ENCODE data around the gene ZNF385C.

Gene ZNF385C

DNA sequence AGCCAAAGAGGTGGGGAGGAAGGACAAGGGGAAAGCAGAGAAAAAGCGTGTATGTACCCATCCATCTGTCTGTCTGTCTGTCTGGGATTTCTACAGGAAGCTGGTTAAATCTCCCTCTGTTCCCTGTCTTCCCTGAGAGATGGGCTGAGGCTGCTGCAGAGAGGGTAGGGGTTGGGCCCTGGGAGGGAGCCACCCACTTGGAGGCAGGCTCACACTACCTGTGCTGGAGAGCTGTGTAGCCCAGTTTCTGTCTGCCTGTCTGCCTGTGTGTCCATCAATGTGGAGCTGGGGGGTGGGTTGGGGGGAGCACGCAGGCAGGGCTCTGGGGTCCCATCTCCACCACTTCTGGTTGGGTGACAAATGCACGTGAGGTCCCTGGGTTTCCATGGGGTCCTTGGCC lies 29.3 kb downstream of the ZNF385C start:
- Histone ChIP-seq H3K4me1 (ENCODE audit: control extremely low read depth in 1 of 4, control insufficient read depth in 4 of 4, insufficient read depth in 4 of 4, low read length in 3 of 4) (peaks cover 0 to 42% (median 31%) of the 10 kb centered on the region in 4 experiments), H3K36me3 (ENCODE audit: control insufficient read depth in 4 of 4, insufficient read depth in 4 of 4, low read length in 3 of 4) (no peaks in the 10 kb centered on the region), H3K27ac (ENCODE audit: insufficient read depth in 1 of 2, low read depth in 1 of 2, low read length in 2 of 2, poor library complexity in 1 of 2, severe bottlenecking in 2 of 2) (no peak overlapping the region), H3K4me3 (ENCODE audit: control insufficient read depth in 1 of 7, extremely low read depth in 1 of 7, insufficient read depth in 4 of 7, low read depth in 2 of 7, low read length in 6 of 7) (no peak overlapping the region), H3K27me3 (replicated peaks in 2 of 5; ENCODE audit: control insufficient read depth in 4 of 5, insufficient read depth in 5 of 5, low read length in 4 of 5) (no peaks in the 10 kb centered on the region), H3K9me3 (ENCODE audit: control extremely low read depth in 1 of 5, control insufficient read depth in 4 of 5, insufficient read depth in 2 of 5, low read depth in 1 of 5, low read length in 4 of 5) (no peaks in the 10 kb centered on the region)
- ChIA-PET CTCF (interaction anchor here (1.8 to 5.6 kb wide), 7 partner anchors 9 to 46 kb away, joined by 6 to 90 read pairs (median 15); partner anchors contain the start of genes DHX58, KAT2A and ZNF385C), POLR2A (no interaction called here)
- 100% methylated on average over 3 of the region's 3 CpGs for WGBS (ENCODE audit: insufficient coverage)
- DNase-seq: no peak

DNA sequence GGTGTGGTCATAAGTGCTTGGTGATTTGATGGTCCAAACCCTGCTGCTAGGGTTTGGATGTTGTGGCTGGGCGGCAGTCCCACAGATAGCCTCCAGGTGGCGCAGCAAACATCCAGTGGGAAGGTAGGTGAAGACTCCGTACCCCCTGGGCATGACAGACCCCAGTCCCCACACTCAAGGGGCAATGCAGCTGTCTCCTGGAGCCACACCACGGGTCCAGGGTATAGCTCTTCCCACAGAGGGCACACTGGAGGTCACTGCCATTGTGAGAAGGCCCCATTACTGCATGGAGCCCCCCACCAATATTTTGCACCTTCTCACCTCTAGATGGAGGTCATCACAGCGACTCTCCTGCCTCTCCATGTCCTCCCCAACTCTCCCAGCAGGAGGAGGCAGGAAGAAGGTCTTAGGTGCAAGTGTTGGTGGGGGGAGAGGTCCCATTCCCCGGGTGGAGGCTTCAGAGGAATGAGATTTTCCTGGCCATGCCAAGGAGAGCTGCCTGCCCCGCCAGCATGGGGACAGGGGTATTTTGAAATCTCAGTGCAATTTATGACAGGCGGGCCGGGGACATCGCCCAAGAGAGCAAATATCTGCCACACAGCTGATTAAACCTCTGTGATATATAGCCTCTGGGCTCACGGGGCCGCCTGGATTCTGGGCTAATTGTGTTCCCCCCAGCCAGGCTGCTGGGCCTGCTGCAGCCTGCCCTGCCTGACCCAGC lies 30.7 kb downstream of the ZNF385C start:
- DNase-seq: peak; percentile 59 to 69 (median 59)
- ChIA-PET POLR2A (interaction anchor here (0.6 kb wide), 2 partner anchors 22 to 724 kb away, joined by 3 read pairs; no protein-coding TSS in a partner anchor), CTCF (interaction anchor here (0.6 to 5.6 kb wide), 20 partner anchors 8 to 1128 kb away, joined by 3 to 90 read pairs (median 6); partner anchors contain the start of genes DHX58, KAT2A, NKIRAS2 and ZNF385C)
- H3K36me3 ChIP-seq (ENCODE audit: control insufficient read depth in 4 of 4, insufficient read depth in 4 of 4, low read length in 3 of 4): no peaks in the 10 kb centered on the region
- no peak overlapping the region for H3K27ac ChIP-seq (ENCODE audit: insufficient read depth in 1 of 2, low read depth in 1 of 2, low read length in 2 of 2, poor library complexity in 1 of 2, severe bottlenecking in 2 of 2)
- no peaks in the 10 kb centered on the region for H3K9me3 ChIP-seq (ENCODE audit: control extremely low read depth in 1 of 5, control insufficient read depth in 4 of 5, insufficient read depth in 2 of 5, low read depth in 1 of 5, low read length in 4 of 5)
- H3K4me3 ChIP-seq (ENCODE audit: control insufficient read depth in 1 of 7, extremely low read depth in 1 of 7, insufficient read depth in 4 of 7, low read depth in 2 of 7, low read length in 6 of 7): no peak overlapping the region
- WGBS (ENCODE audit: insufficient coverage): 62% methylated on average over 10 of the region's 12 CpGs
- no peaks in the 10 kb centered on the region for H3K27me3 ChIP-seq (replicated peaks in 2 of 5; ENCODE audit: control insufficient read depth in 4 of 5, insufficient read depth in 5 of 5, low read length in 4 of 5)
- H3K4me1 ChIP-seq (ENCODE audit: control extremely low read depth in 1 of 4, control insufficient read depth in 4 of 4, insufficient read depth in 4 of 4, low read length in 3 of 4): peaks cover 0 to 42% (median 37%) of the 10 kb centered on the region in 4 experiments

DNA sequence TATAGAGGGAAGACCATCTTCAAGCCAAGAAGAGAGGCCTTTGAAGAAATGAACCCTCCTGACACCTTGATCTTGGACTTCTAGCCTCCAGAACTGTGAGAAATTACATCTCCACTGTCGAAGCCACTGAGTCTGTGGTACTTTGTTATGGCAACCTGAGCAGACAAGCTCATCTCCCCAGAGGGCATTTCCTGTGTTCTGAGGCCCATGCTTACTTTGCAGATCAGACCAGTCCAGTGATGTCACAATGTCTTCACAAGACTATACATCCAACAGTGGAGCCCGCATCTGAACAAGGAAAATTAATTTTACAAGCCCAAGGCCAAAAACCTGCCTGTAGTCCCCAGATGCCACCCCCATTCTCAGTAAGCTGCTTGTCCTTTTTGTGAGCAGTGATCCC lies 33.1 kb downstream of the ZNF385C start:
- H3K4me1 ChIP-seq (ENCODE audit: control extremely low read depth in 1 of 4, control insufficient read depth in 4 of 4, insufficient read depth in 4 of 4, low read length in 3 of 4): peaks cover 0 to 44% (median 26%) of the 10 kb centered on the region in 4 experiments
- no peak overlapping the region for H3K27ac ChIP-seq (ENCODE audit: insufficient read depth in 1 of 2, low read depth in 1 of 2, low read length in 2 of 2, poor library complexity in 1 of 2, severe bottlenecking in 2 of 2)
- WGBS (ENCODE audit: insufficient coverage): 100% methylated on average over 1 of the region's 2 CpGs
- CTCF ChIA-PET: interaction anchor here (0.7 to 5.6 kb wide), 20 partner anchors 9 to 134 kb away, joined by 3 to 90 read pairs (median 8); partner anchors contain the start of genes DHX58, DNAJC7, KAT2A and NKIRAS2
- H3K27me3 ChIP-seq (replicated peaks in 2 of 5; ENCODE audit: control insufficient read depth in 4 of 5, insufficient read depth in 5 of 5, low read length in 4 of 5): no peaks in the 10 kb centered on the region
- no peak for DNase-seq
- no peaks in the 10 kb centered on the region for H3K36me3 ChIP-seq (ENCODE audit: control insufficient read depth in 4 of 4, insufficient read depth in 4 of 4, low read length in 3 of 4)
- H3K4me3 ChIP-seq (ENCODE audit: control insufficient read depth in 1 of 7, extremely low read depth in 1 of 7, insufficient read depth in 4 of 7, low read depth in 2 of 7, low read length in 6 of 7): no peak overlapping the region
- POLR2A ChIA-PET: interaction anchor here (0.6 to 1.4 kb wide), 2 partner anchors 10 to 24 kb away, joined by 3 to 4 read pairs; no protein-coding TSS in a partner anchor
- no peaks in the 10 kb centered on the region for H3K9me3 ChIP-seq (ENCODE audit: control extremely low read depth in 1 of 5, control insufficient read depth in 4 of 5, insufficient read depth in 2 of 5, low read depth in 1 of 5, low read length in 4 of 5)

DNA sequence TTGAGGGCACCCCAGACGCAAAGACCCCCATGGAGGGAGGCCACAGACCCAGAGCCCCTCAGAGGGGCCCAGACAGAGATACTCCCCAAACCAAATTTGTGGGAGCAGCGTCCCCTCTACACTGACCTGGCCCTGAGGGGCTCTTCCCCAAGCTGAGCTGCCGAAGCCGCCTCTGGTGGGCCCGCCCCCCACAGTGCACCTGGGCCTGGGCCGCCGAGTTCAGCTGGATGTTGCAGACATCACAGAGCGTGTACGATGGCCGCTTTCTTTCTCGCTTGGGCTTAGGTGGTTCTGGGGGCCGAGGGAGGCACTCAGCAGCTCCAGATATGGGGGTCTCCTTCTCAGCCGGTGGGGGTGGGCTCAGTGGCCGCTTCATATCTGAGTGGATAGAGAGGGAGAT lies 35.6 kb downstream of the ZNF385C start:
- WGBS (ENCODE audit: insufficient coverage): 95% methylated on average over 11 of the region's 14 CpGs
- H3K4me3 ChIP-seq (ENCODE audit: control insufficient read depth in 1 of 7, extremely low read depth in 1 of 7, insufficient read depth in 4 of 7, low read depth in 2 of 7, low read length in 6 of 7): no peak overlapping the region
- no peaks in the 10 kb centered on the region for H3K36me3 ChIP-seq (ENCODE audit: control insufficient read depth in 4 of 4, insufficient read depth in 4 of 4, low read length in 3 of 4)
- peaks cover 0 to 50% (median 29%) of the 10 kb centered on the region in 4 experiments for H3K4me1 ChIP-seq (ENCODE audit: control extremely low read depth in 1 of 4, control insufficient read depth in 4 of 4, insufficient read depth in 4 of 4, low read length in 3 of 4)
- H3K27me3 ChIP-seq (replicated peaks in 2 of 5; ENCODE audit: control insufficient read depth in 4 of 5, insufficient read depth in 5 of 5, low read length in 4 of 5): no peaks in the 10 kb centered on the region
- H3K9me3 ChIP-seq (ENCODE audit: control extremely low read depth in 1 of 5, control insufficient read depth in 4 of 5, insufficient read depth in 2 of 5, low read depth in 1 of 5, low read length in 4 of 5): no peaks in the 10 kb centered on the region
- POLR2A ChIA-PET: no interaction called here
- CTCF ChIA-PET: interaction anchor here (0.9 to 1.9 kb wide), 5 partner anchors 9 to 58 kb away, joined by 3 to 6 read pairs (median 4); no protein-coding TSS in a partner anchor
- DNase-seq: no peak
- no peak overlapping the region for H3K27ac ChIP-seq (ENCODE audit: insufficient read depth in 1 of 2, low read depth in 1 of 2, low read length in 2 of 2, poor library complexity in 1 of 2, severe bottlenecking in 2 of 2)

DNA sequence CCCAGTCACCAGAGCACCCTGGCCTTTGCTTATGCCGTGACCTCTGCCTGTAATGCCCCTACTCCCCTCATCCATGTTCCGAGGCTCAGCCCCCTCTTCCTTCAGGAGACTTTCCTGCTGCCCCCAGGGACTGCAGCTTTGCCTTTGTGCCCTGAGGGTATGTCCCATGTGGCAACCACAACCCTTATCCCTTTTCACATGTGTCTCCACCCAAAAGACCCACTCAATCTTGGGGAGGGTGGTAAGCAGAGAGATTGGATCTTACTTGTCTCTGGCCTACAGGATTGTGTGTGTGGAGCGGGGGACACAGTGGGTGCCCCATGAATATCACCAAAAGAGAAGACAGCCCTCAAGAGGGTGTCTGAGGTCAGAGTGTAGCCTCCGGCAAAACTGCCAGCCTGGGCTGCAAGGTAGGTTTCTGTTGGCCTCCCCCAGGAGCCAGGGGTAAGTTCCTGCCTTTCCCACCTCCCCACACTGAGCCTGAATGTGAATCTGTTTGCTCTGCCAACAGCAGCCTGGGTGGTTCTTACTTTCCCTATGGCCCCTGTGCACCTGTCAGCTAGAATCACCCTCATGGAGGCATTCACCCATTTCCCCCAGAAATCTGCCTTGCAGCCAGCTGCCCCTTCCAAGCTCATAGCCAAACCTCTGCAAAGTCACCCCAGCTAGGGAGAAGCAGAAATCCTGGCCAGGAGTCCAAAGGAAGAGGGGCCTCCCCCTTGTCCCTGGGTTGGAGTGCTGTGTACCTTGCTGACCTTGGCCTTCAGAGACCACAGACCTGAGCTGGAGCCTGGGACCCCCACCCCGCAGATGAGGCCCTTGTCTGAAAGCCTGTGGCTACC lies 36.4 kb downstream of the ZNF385C start:
- H3K27ac ChIP-seq (ENCODE audit: insufficient read depth in 1 of 2, low read depth in 1 of 2, low read length in 2 of 2, poor library complexity in 1 of 2, severe bottlenecking in 2 of 2): no peak overlapping the region
- H3K27me3 ChIP-seq (replicated peaks in 2 of 5; ENCODE audit: control insufficient read depth in 4 of 5, insufficient read depth in 5 of 5, low read length in 4 of 5): no peaks in the 10 kb centered on the region
- no peak for DNase-seq
- ChIA-PET POLR2A (no interaction called here), CTCF (interaction anchor here (0.9 to 3.0 kb wide), 8 partner anchors 8 to 58 kb away, joined by 3 to 12 read pairs (median 6); partner anchors contain the start of gene ZNF385C)
- H3K36me3 ChIP-seq (ENCODE audit: control insufficient read depth in 4 of 4, insufficient read depth in 4 of 4, low read length in 3 of 4): no peaks in the 10 kb centered on the region
- H3K4me3 ChIP-seq (ENCODE audit: control insufficient read depth in 1 of 7, extremely low read depth in 1 of 7, insufficient read depth in 4 of 7, low read depth in 2 of 7, low read length in 6 of 7): no peak overlapping the region
- WGBS (ENCODE audit: insufficient coverage): 59% methylated on average over 4 of the region's 5 CpGs
- H3K9me3 ChIP-seq (ENCODE audit: control extremely low read depth in 1 of 5, control insufficient read depth in 4 of 5, insufficient read depth in 2 of 5, low read depth in 1 of 5, low read length in 4 of 5): no peaks in the 10 kb centered on the region
- H3K4me1 ChIP-seq (ENCODE audit: control extremely low read depth in 1 of 4, control insufficient read depth in 4 of 4, insufficient read depth in 4 of 4, low read length in 3 of 4): peaks cover 0 to 50% (median 28%) of the 10 kb centered on the region in 4 experiments

DNA sequence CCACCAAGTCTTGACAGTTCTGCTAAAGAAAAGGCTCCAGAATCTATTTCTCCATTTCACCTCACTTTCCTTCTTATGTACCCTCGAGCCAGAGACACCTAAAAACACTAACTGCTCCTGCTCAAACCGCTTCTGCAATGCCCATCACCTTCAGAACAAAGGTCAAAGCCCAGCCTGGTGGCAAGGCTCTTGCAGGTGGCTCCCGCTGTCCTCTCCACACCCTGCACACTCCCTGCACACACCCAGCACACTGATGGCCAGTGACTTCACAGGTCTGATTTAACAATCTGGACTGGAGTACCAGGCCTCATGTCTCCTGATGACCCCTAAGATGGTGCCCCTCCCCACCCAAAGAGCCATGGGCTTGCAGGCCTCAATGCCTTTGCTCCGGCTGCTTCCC lies 38.0 kb downstream of the ZNF385C start:
- POLR2A ChIA-PET: no interaction called here
- 97% methylated on average over 3 of the region's 4 CpGs for WGBS (ENCODE audit: insufficient coverage)

More for the DNA sequence above, 38.0 kb downstream of the ZNF385C start:
- no peak overlapping the region for H3K4me3 ChIP-seq (ENCODE audit: control insufficient read depth in 1 of 7, extremely low read depth in 1 of 7, insufficient read depth in 4 of 7, low read depth in 2 of 7, low read length in 6 of 7)
- H3K36me3 ChIP-seq (ENCODE audit: control insufficient read depth in 4 of 4, insufficient read depth in 4 of 4, low read length in 3 of 4): no peaks in the 10 kb centered on the region
- H3K27me3 ChIP-seq (replicated peaks in 2 of 5; ENCODE audit: control insufficient read depth in 4 of 5, insufficient read depth in 5 of 5, low read length in 4 of 5): no peaks in the 10 kb centered on the region
- no peak overlapping the region for H3K27ac ChIP-seq (ENCODE audit: insufficient read depth in 1 of 2, low read depth in 1 of 2, low read length in 2 of 2, poor library complexity in 1 of 2, severe bottlenecking in 2 of 2)
- H3K9me3 ChIP-seq (ENCODE audit: control extremely low read depth in 1 of 5, control insufficient read depth in 4 of 5, insufficient read depth in 2 of 5, low read depth in 1 of 5, low read length in 4 of 5): no peaks in the 10 kb centered on the region
- H3K4me1 ChIP-seq (ENCODE audit: control extremely low read depth in 1 of 4, control insufficient read depth in 4 of 4, insufficient read depth in 4 of 4, low read length in 3 of 4): peaks cover 0 to 48% (median 27%) of the 10 kb centered on the region in 4 experiments
- DNase-seq: no peak
- CTCF ChIA-PET: interaction anchor here (0.8 to 3.0 kb wide), 5 partner anchors 8 to 20 kb away, joined by 4 to 12 read pairs (median 7); partner anchors contain the start of gene C17orf113

Data from common myeloid progenitor, CD34-positive (primary cell).